C1 segment of cervical spinal cord (tissue), 14 donors: ENCODE data around the gene SIGLEC9.

ENCODE experiments used
- DNase-seq, 14 donors: peaks; one replicate each; lab custom pipeline; 2025; lab: John Stamatoyannopoulos, UW

SIGLEC9 gene

DNA sequence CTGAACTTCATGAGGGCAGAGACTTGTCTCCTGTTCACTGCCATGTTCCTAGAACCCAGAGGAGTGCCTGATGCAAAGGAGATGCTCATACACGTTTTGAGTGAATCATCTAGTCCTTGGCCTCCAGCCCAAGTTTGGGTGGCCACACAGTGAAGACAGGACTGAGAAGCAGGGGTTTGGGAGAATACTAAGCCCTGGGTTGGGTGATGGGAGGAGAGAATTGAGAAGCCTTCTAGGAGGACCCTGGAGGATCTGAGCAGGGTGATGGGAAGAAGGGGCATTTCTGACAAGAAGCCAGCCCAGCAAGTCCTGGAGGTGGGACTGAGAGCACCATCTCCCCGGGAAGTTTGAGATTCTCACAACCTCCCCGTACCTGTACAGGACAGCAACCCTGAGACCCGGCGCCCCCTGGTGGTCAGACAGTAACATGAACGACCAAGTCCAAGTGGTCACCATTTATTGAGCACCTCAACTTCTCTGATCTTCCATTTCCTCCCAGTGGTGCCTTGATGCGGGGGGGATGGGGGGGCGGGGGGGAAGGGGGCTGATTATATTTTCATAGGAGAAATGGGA, 27.5 kb upstream of the SIGLEC9 start:
- peak in 4 of 14 donors; percentile 6 to 27 (median 18) for DNase-seq

DNA sequence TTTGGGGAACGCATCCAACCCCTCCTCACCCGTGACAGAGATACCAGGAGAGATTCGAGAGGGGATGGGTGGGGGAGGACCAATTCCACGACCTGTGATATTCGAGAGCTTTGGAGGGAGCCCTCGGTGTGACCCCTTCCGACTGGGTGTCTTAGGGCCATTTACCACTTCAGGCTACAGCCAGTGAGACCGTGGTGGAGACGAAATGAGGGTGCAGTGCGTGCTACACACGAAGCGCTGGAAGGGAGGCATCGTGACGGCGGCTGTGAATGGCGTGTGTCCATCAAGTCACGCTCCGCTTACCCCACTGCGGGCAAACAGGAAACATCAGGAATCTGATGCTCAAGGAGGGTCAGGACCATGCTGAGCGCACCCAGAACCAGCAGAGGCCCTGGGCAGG, 26.9 kb upstream of the SIGLEC9 start:
- no peak for DNase-seq

- no peak for DNase-seq
These were observed 26.2 kb upstream of the SIGLEC9 start for GRCh38 chr19:51098365-51099046.

DNA sequence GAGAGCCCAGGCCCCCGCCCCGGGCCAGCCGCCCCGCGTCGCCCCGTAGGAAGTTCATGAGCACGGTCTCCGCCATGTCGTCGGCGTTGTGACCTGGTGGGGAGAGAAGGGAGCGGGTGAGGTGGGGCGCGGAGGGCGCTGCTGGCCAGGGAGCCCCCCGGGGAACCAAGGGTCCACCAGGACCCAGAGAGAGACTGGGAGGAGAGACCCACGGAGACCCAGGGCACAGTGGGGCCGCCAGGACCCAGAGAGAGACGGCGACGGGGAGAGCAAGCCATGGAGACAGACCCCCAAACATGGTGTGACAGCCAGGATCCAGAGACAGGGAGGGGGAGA, 25.7 kb upstream of the SIGLEC9 start:
- no peak for DNase-seq

- DNase-seq: no peak
These were observed 24.1 kb upstream of the SIGLEC9 start for GRCh38 chr19:51100601-51101000.

DNA sequence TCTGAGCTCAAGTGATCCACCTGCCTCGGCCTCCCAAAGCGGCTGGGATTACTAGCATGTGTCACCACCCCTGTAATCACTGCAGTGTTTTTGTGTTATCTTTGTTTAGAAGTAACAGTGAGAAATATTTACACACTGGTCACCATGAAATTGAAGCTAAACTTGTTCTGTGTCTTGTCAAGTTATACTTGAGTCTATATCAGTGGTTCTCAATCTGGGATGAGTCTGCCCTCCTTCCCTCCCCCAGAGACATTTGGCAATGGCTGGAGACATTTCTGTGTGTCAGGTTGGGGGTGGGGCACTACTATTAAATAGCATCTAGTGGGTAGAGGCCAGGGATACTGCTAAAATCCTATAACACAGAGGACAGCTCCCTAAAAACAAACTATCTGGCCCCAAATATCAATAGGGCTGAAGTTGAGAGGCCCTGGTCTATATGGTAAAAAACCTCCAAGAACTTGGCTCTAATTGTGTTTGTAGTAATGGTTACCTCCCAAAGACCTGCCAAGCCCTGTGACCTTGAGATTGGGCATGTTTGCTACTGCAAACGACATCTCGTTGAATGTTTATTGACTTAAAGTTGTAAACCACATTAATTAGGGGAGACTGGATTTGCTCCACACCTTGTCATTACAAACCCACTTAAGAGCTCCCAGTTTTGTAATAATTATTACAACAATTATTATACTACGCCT, 23.4 kb upstream of the SIGLEC9 start:
- DNase-seq: no peak

- DNase-seq: no peak
These were observed 21.7 kb upstream of the SIGLEC9 start for GRCh38 chr19:51102991-51103390.

GRCh38 chr19:51103926-51104341, 20.8 kb upstream of the SIGLEC9 start:
- DNase-seq: no peak

- no peak for DNase-seq
These were observed 17.2 kb upstream of the SIGLEC9 start for GRCh38 chr19:51107406-51108065.

DNA sequence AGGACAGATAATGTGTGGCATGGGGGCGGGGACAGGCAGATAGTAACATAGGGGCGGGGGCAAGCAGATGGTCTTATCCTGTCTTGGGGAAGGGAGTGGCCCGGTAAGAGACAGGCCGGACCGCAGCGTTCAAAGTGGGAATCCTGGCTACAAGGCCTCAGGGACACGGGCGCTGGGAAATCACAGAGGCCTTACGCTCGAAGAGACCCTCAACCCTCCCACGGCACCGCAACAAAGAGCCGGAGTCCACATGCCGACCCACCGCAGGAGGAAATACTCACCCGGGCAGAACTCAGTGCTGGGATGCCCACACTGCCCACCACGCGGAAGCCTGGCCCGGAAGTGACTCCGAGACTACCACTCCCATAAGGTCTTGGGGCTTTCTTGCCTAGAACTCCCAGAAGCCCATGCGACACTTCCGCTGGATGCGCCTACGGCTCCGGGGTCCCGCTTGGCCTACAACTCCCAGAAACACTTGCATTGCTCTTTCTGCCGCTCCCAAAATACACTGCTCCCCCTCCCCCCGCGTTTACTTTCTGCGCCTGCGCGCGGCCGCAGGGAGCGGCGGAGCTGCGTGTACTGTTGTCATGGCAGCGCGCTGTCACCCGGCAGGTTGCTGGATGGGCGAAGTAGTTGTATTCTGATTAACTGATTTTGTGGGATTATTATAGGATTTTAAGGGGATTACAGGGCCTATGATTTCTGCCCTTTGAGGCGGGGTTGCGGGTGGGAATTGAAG, 16.5 kb upstream of the SIGLEC9 start, which contains the start of gene CTU1:
Gene CTU1 (minus strand): TSS at position 344 of the 739 bp plus-strand sequence. CDS start 3,840 bp downstream, outside the sequence.
- peak; percentile 79 to 99 (median 98) for DNase-seq

- DNase-seq: peak in 1 of 14 donors; percentile 59
These were observed 15.9 kb upstream of the SIGLEC9 start for GRCh38 chr19:51108805-51109146.

- DNase-seq: no peak
These were observed 14.1 kb upstream of the SIGLEC9 start for GRCh38 chr19:51110666-51110971.

DNA sequence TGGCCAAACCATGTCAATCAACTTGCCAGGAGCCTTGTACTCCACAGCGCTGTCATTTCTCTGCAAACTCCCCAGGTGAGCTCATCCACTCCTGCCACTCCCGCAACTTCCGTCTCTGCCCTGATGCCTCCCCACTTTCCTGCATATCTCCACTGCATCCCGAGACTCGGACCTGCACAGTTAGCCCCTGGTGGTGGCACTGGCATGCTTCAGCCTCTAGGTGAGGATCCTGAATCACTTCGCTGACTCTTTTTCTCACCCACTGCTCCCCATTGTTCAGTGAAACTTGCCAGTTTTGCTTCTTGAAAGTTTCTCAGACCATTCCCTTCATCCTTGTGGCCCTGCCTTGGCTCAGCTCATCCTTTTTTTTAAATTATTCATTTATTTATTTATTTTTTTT, 13.1 kb upstream of the SIGLEC9 start:
- no peak for DNase-seq

DNA sequence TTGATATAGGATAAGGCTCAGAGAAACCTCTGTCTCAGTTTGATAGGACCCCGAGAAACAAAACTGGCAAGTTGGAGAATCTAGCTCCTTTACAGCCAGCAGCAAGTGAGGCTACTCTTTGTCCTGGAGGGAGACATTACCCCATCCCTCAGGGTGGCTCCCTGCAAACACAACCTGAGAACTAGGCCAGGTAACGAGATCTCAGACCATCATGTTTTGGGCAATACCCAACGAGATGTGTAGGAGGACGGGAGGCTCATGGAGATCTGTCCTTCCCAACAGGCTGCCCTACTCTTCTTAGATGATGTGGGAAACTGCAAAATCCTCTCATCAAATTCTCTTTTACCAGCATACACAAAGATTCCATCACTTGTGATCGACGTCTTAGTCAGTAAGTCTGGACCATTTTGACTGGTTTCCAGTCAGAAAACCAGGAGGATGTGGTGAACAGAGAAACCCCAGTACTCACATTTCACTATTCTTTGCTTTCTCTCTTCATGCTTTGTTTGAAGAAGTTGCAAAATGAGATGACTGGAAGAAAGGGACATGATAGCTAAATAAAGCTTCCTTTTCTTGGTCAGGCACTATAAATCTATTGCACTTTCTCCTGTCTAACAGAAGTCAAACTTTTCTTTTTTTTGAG, 10.5 kb upstream of the SIGLEC9 start:
- no peak for DNase-seq

DNA sequence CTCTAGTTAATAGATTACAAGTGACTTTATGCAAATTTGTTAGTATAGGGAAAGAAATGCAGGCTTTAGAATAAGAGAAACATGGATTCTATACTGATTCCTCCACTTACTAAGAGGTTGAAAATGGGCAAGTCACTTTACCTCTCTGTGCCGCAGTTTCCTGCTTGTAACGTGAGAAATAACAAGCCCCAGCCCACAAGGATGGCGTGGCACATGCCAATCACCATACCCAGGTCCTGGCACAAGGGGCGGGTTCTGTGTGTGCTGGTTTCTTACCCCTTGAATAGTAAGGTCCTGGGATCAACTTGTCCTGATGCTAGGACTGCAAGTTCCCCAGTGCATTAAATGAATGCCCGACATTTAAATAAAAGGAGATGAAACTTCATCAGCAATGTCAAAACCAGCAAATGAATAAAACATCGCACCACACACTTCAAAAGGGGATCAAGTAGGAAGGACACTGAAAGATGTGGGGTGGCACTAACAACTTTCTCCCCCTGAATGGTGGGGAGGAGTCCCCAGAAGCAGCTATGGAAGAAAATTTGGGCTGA, 7.9 kb upstream of the SIGLEC9 start:
- DNase-seq: no peak

DNA sequence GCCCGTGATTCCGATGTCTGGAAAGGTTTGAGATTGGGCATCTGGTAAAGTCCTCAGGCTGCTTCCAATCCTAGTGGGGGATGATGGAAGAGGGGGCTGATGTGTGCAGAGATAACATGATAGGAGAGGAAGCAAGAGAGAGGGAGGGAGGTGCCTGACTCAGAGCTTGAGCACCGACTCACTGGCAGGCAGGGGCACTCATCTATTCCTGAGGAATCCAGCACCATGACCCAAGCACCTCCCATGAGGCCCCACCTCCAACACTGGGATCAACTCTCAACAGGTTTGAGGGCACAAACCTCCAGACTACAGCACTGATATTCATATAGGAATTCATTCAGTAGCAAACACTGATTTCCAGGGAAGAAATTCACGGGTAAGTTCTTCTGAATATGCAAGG, 5.6 kb upstream of the SIGLEC9 start:
- DNase-seq: no peak

DNA sequence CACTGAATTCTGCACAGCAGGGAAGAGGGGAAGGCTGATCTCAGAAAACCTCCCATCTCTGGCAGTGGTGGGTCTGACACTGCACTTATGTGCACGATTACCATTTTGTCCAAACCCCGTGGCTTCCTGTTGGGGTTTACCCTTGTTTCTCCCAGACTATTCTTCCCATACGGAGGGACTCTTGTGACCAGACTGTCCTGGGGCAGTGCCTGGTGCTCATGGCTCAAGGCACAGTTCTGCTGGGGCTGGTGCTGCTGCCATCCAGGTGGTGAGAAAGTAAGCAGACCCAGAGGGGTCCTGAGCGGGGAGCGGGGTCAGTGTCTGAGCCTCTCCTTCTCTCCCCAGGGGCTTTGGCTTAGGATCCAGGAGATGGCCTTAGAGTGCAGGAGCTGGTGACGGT, 5.1 kb upstream of the SIGLEC9 start:
- no peak for DNase-seq

DNA sequence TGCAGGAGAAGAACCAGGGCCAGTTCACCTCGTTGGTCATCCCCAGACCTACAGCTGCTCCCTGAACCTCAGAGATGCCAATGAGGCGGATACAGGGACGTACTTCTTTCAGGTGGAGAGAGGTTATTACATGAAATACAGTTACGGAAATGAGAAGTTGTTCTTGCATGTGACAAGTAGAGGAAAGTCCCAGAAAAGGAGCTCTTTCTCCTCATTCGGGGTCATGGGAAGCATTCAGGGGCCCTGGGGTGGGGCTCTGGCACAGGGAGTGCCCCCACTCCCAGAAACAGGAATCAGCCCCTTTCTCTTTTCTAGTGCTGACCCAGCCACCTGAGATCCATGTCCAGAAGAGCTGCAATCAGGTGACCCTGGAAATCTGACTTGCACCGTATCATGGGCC, 4.5 kb upstream of the SIGLEC9 start:
- no peak for DNase-seq

DNA sequence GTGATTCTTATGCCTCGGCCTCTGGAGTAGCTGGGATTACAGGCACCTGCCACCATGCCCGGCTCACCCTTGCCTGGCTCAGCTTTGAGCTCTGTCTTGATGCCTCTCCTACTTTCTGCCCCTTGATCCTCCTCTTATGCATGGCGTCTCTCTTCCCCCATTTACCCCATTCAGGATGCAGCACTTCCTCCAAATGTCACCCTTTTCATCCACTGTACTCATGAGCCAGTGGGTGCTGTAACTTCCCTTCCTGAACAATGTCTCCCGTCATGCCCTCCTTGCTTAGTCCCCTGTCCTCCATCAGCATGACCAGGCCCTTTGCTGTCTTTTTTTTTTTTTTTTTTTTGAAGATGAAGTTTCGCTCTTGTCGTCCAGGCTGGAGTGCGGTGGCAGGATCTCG, 3.4 kb upstream of the SIGLEC9 start:
- DNase-seq: no peak

- DNase-seq: no peak
These were observed 2.4 kb upstream of the SIGLEC9 start for GRCh38 chr19:51122112-51122981.
